IPS DF 6.9 (cell line): Measurements from ENCODE around the gene CXCL16.

Source experiments
- DNase-seq: peaks from one replicate; pipeline ENCODE4 v3.0.0-alpha.2; 2013; ENCODE audit warnings: low read depth, low spot score
- H3K27ac ChIP-seq: one replicate; pipeline ENCODE4 v1.5.1; 2013; ENCODE audit warnings: low read length, control low read depth
- H3K27me3 ChIP-seq: 2 replicates; pipeline ENCODE4 v1.6.1; 2013; ENCODE audit warnings: mild to moderate bottlenecking, low read length; ENCODE audit not compliant: control insufficient read depth, insufficient read depth
- H3K36me3 ChIP-seq: 2 replicates; pipeline ENCODE4 v1.6.1; 2013; ENCODE audit warnings: low read length; ENCODE audit not compliant: control insufficient read depth, insufficient read depth
- H3K4me1 ChIP-seq: 2 replicates; pipeline ENCODE4 v1.6.1; 2013; ENCODE audit warnings: low read length; ENCODE audit not compliant: control insufficient read depth, insufficient read depth
- H3K4me3 ChIP-seq: 2 replicates; pipeline ENCODE4 v1.5.1; 2013; ENCODE audit warnings: mild to moderate bottlenecking, low read length
- H3K9me3 ChIP-seq: 2 replicates; pipeline ENCODE4 v1.6.1; 2013; ENCODE audit warnings: low read length, inconsistent platforms; ENCODE audit not compliant: control insufficient read depth, insufficient read depth
- WGBS: extraction: QIAGEN DNeasy Blood & Tissue Kit; methylation state at CpG from one replicate; pipeline ENCODE4 v1.1.7; 2013; ENCODE audit warnings: mixed read lengths, missing lambda C conversion rate; ENCODE audit not compliant: insufficient read length, insufficient coverage; 5-methylcytosine and 5-hydroxymethylcytosine counted together

Gene CXCL16

GRCh38 chr17:4751932-4752331, 12.2 kb upstream of the CXCL16 start:
- Histone ChIP-seq H3K4me3 (no peak overlapping the region), H3K9me3 (no peaks in the 10 kb centered on the region), H3K36me3 (no peaks in the 10 kb centered on the region), H3K27me3 (no peaks in the 10 kb centered on the region), H3K4me1 (no peaks in the 10 kb centered on the region), H3K27ac (no peak overlapping the region)
- no peak for DNase-seq
- WGBS: no CpG with 5 or more reads among the region's 5 CpGs

- no CpG with 5 or more reads among the region's 3 CpGs for WGBS
- Histone ChIP-seq H3K27ac (no peak overlapping the region), H3K9me3 (no peaks in the 10 kb centered on the region), H3K4me1 (no peaks in the 10 kb centered on the region), H3K36me3 (no peaks in the 10 kb centered on the region), H3K4me3 (no peak overlapping the region), H3K27me3 (no peaks in the 10 kb centered on the region)
- DNase-seq: no peak
Measured at GRCh38 chr17:4750606-4751005, 10.9 kb upstream of the CXCL16 start.

GRCh38 chr17:4748686-4749085, 9.0 kb upstream of the CXCL16 start:
- no CpG with 5 or more reads among the region's 4 CpGs for WGBS
- H3K9me3 ChIP-seq: no peaks in the 10 kb centered on the region
- no peaks in the 10 kb centered on the region for H3K4me1 ChIP-seq
- DNase-seq: no peak
- H3K27ac ChIP-seq: no peak overlapping the region
- no peak overlapping the region for H3K4me3 ChIP-seq
- no peaks in the 10 kb centered on the region for H3K27me3 ChIP-seq
- H3K36me3 ChIP-seq: no peaks in the 10 kb centered on the region

- DNase-seq: no peak
- Histone ChIP-seq H3K4me3 (no peak overlapping the region), H3K9me3 (no peaks in the 10 kb centered on the region), H3K27ac (no peak overlapping the region), H3K27me3 (no peaks in the 10 kb centered on the region), H3K36me3 (no peaks in the 10 kb centered on the region), H3K4me1 (no peaks in the 10 kb centered on the region)
- no CpG with 5 or more reads among the region's 5 CpGs for WGBS
Measured at GRCh38 chr17:4747847-4748246, 8.1 kb upstream of the CXCL16 start.

GRCh38 chr17:4744999-4745969, 5.6 kb upstream of the CXCL16 start:
- Histone ChIP-seq H3K36me3 (no peaks in the 10 kb centered on the region), H3K4me1 (no peaks in the 10 kb centered on the region), H3K27me3 (peaks cover 10% of the 10 kb centered on the region), H3K9me3 (no peaks in the 10 kb centered on the region), H3K4me3 (peak overlapping the region; percentile 51; the same call in 1 of the 2 replicates), H3K27ac (no peak overlapping the region)
- no CpG with 5 or more reads among the region's 51 CpGs for WGBS
- peak; percentile 67 for DNase-seq

- Histone ChIP-seq H3K9me3 (no peaks in the 10 kb centered on the region), H3K27ac (no peak overlapping the region), H3K4me1 (no peaks in the 10 kb centered on the region), H3K27me3 (peaks cover 23% of the 10 kb centered on the region), H3K36me3 (no peaks in the 10 kb centered on the region), H3K4me3 (no peak overlapping the region)
- WGBS: no CpG with 5 or more reads among the region's 9 CpGs
- DNase-seq: no peak
Measured at GRCh38 chr17:4743898-4744297, 4.2 kb upstream of the CXCL16 start.

- Histone ChIP-seq H3K27ac (no peak overlapping the region), H3K4me3 (no peak overlapping the region), H3K9me3 (no peaks in the 10 kb centered on the region), H3K27me3 (peaks cover 30% of the 10 kb centered on the region), H3K4me1 (no peaks in the 10 kb centered on the region), H3K36me3 (no peaks in the 10 kb centered on the region)
- no CpG with 5 or more reads among the region's 8 CpGs for WGBS
- no peak for DNase-seq
Measured at GRCh38 chr17:4743216-4743615, 3.5 kb upstream of the CXCL16 start.

- Histone ChIP-seq H3K4me1 (no peaks in the 10 kb centered on the region), H3K4me3 (no peak overlapping the region), H3K27me3 (peaks cover 32% of the 10 kb centered on the region), H3K27ac (no peak overlapping the region), H3K36me3 (no peaks in the 10 kb centered on the region), H3K9me3 (no peaks in the 10 kb centered on the region)
- no CpG with 5 or more reads among the region's 10 CpGs for WGBS
- DNase-seq: no peak
Measured at GRCh38 chr17:4742629-4743028, 2.9 kb upstream of the CXCL16 start.

- H3K27me3 ChIP-seq: peaks cover 32% of the 10 kb centered on the region
- no peaks in the 10 kb centered on the region for H3K9me3 ChIP-seq
- H3K27ac ChIP-seq: no peak overlapping the region
- no peaks in the 10 kb centered on the region for H3K36me3 ChIP-seq
- DNase-seq: no peak
- no CpG with 5 or more reads among the region's 9 CpGs for WGBS
- H3K4me3 ChIP-seq: no peak overlapping the region
- H3K4me1 ChIP-seq: no peaks in the 10 kb centered on the region
Measured at GRCh38 chr17:4742133-4742532, 2.4 kb upstream of the CXCL16 start.

GRCh38 chr17:4741544-4741943, 1.8 kb upstream of the CXCL16 start:
- Histone ChIP-seq H3K27ac (no peak overlapping the region), H3K27me3 (peaks cover 32% of the 10 kb centered on the region), H3K4me1 (no peaks in the 10 kb centered on the region), H3K9me3 (no peaks in the 10 kb centered on the region), H3K4me3 (no peak overlapping the region), H3K36me3 (no peaks in the 10 kb centered on the region)
- DNase-seq: no peak
- WGBS: no CpG with 5 or more reads among the region's 8 CpGs

- no peak for DNase-seq
- H3K4me1 ChIP-seq: no peaks in the 10 kb centered on the region
- WGBS: no CpG with 5 or more reads among the region's 8 CpGs
Measured at GRCh38 chr17:4740584-4740983, 856 bp upstream of the CXCL16 start.

More at GRCh38 chr17:4740584-4740983, 856 bp upstream of the CXCL16 start:
- peaks cover 32% of the 10 kb centered on the region for H3K27me3 ChIP-seq
- H3K9me3 ChIP-seq: no peaks in the 10 kb centered on the region
- no peak overlapping the region for H3K27ac ChIP-seq
- H3K4me3 ChIP-seq: no peak overlapping the region
- no peaks in the 10 kb centered on the region for H3K36me3 ChIP-seq
